WTC11 (cell line): ENCODE data around the gene PPP1R27. TPM values are rescaled to one million over a fixed set of nuclear protein-coding genes. Genes with fewer than 3 reads are reported as not detected.

ENCODE experiments used
- ATAC-seq: fragments of 200-7000 bp; cut with Tn5 transposase; 2 replicates; pipeline ENCODE4 v1.10.0; 2021; ENCODE audit warnings: mild to moderate bottlenecking, moderate library complexity
- CTCF ChIA-PET: fragments of 300-600 bp; sonication (Branson Sonifier 250); formaldehyde crosslinking; loops from one replicate; lab custom pipeline; 2021; ENCODE audit warnings: antibody characterized with exemption; lab: Charles Lee
- POLR2A ChIA-PET: fragments of 350-600 bp; sonication (Branson Sonifier 250); formaldehyde crosslinking; loops from one replicate; lab custom pipeline; 2021; ENCODE audit warnings: antibody characterized with exemption; lab: Charles Lee
- DNase-seq: peaks from one replicate; pipeline ENCODE4 v3.0.0; 2021; ENCODE audit warnings: low spot score
- H3K27ac Mint-ChIP-seq: 2 replicates; pipeline ENCODE4 v1.8.0; 2021; ENCODE audit warnings: mixed read lengths
- H3K27me3 Mint-ChIP-seq: 2 replicates; pipeline ENCODE4 v1.8.0; 2021; ENCODE audit warnings: low read depth, mild to moderate bottlenecking, moderate library complexity, mixed read lengths
- H3K36me3 Mint-ChIP-seq: 2 replicates; pipeline ENCODE4 v1.8.0; 2021; ENCODE audit warnings: mixed read lengths
- H3K4me1 Mint-ChIP-seq: 2 replicates; pipeline ENCODE4 v1.8.0; 2022; ENCODE audit warnings: mixed read lengths
- H3K4me3 Mint-ChIP-seq: 2 replicates; pipeline ENCODE4 v1.8.0; 2021; ENCODE audit warnings: mild to moderate bottlenecking, moderate library complexity, mixed read lengths
- H3K9me3 Mint-ChIP-seq: 2 replicates; pipeline ENCODE4 v1.8.0; 2021; ENCODE audit warnings: mixed read lengths
- AFF4 ChIP-seq: sonication (generic); formaldehyde crosslinking; IDR thresholded peaks from 2 replicates; pipeline ENCODE4 v1.8.1; 2023; ENCODE audit warnings: mild to moderate bottlenecking, missing genetic modification reagents, borderline replicate concordance
- AR ChIP-seq: fragments of 250-450 bp; sonication (Bioruptor Pico); IDR thresholded peaks from 2 replicates; pipeline ENCODE4 v1.9.0; 2021; ENCODE audit warnings: mild to moderate bottlenecking
- E2F5 ChIP-seq: sonication (generic); formaldehyde crosslinking; IDR thresholded peaks from 2 replicates; pipeline ENCODE4 v1.8.1; 2022; ENCODE audit warnings: mild to moderate bottlenecking, moderate library complexity, missing genetic modification reagents
- HMGXB4 ChIP-seq: sonication (generic); formaldehyde crosslinking; IDR thresholded peaks from 2 replicates; pipeline ENCODE4 v1.8.1; 2023; ENCODE audit warnings: mild to moderate bottlenecking, moderate library complexity, missing genetic modification reagents
- IRF2 ChIP-seq: sonication (generic); formaldehyde crosslinking; IDR thresholded peaks from 2 replicates; pipeline ENCODE4 v1.8.0; 2022; ENCODE audit warnings: low read depth, missing genetic modification reagents, borderline replicate concordance
- NFATC4 ChIP-seq: fragments of 250-450 bp; sonication (Bioruptor Pico); IDR thresholded peaks from 2 replicates; pipeline ENCODE4 v1.9.0; 2021; ENCODE audit warnings: mild to moderate bottlenecking
- PRRX2 ChIP-seq: fragments of 250-450 bp; sonication (Bioruptor Pico); IDR thresholded peaks from 2 replicates; pipeline ENCODE4 v1.8.0; 2021; ENCODE audit warnings: mild to moderate bottlenecking
- SMAD3 ChIP-seq: sonication (generic); formaldehyde crosslinking; IDR thresholded peaks from 2 replicates; pipeline ENCODE4 v1.8.0; 2022; ENCODE audit warnings: missing genetic modification reagents, mild to moderate bottlenecking, borderline replicate concordance
- TCF7 ChIP-seq: sonication (generic); formaldehyde crosslinking; IDR thresholded peaks from 2 replicates; pipeline ENCODE4 v1.8.0; 2022; ENCODE audit warnings: mild to moderate bottlenecking, low read depth, missing genetic modification reagents, moderate library complexity
- ZNF121 ChIP-seq: sonication (generic); formaldehyde crosslinking; IDR thresholded peaks from 2 replicates; pipeline ENCODE4 v1.8.0; 2023; ENCODE audit warnings: missing genetic modification reagents
- ZNF281 ChIP-seq: sonication (generic); formaldehyde crosslinking; IDR thresholded peaks from 2 replicates; pipeline ENCODE4 v1.8.0; 2023; ENCODE audit warnings: mild to moderate bottlenecking, missing genetic modification reagents
- ZNF512 ChIP-seq: sonication (generic); formaldehyde crosslinking; IDR thresholded peaks from 2 replicates; pipeline ENCODE4 v1.8.1; 2022; ENCODE audit warnings: missing genetic modification reagents, borderline replicate concordance
- total RNA-seq: library from RNA; stranded (reverse); gene quantifications from 3 replicates; pipeline ENCODE4 v1.2.3, GENCODE V29; 2021

PPP1R27 gene
- total RNA-seq, 1 experiment from 2014 or later = not detected

GRCh38 chr17:81812571-81813370 lies 22.1 kb downstream of the PPP1R27 start (continued):
- TF ChIP-seq ZNF512 = no peak

GRCh38 chr17:81811705-81812570 lies 22.9 kb downstream of the PPP1R27 start:
- TF ChIP-seq ZNF281 (CRISPR knock-in tag) = no peak
- no peak for TF ChIP-seq PRRX2 (CRISPR knock-in tag)
- TF ChIP-seq ZNF121 (CRISPR knock-in tag) = no peak
- no peak for TF ChIP-seq SMAD3
- TF ChIP-seq IRF2 (CRISPR knock-in tag) = no peak
- no peak for TF ChIP-seq TCF7 (CRISPR knock-in tag)
- no peak for TF ChIP-seq NFATC4 (CRISPR knock-in tag)
- no peak for TF ChIP-seq AR (CRISPR knock-in tag)
- TF ChIP-seq AFF4 (CRISPR knock-in tag) = no peak
- no peak for TF ChIP-seq E2F5 (CRISPR knock-in tag)
- TF ChIP-seq HMGXB4 (CRISPR knock-in tag) = no peak
- H3K27ac Mint-ChIP-seq = no peak overlapping the region
- CTCF ChIA-PET = interaction anchor here (0.7 to 2.0 kb wide), 2 partner anchors 43 to 57 kb away, joined by 3 to 5 read pairs; no protein-coding TSS in a partner anchor

More at GRCh38 chr17:81811705-81812570, 22.9 kb downstream of the PPP1R27 start:
- no peaks in the 10 kb centered on the region for H3K4me1 Mint-ChIP-seq
- H3K27me3 Mint-ChIP-seq = peaks cover 6% of the 10 kb centered on the region
- no peak for ATAC-seq
- POLR2A ChIA-PET = no interaction called here
- DNase-seq = no peak
- no peaks in the 10 kb centered on the region for H3K36me3 Mint-ChIP-seq
- no peak overlapping the region for H3K4me3 Mint-ChIP-seq
- no peaks in the 10 kb centered on the region for H3K9me3 Mint-ChIP-seq
